NCI-H526 treated with DMSO at 0.1 percent for 48 hours (cell line): ENCODE results near the gene PTPRF.

ENCODE experiments used
- DNase-seq: peaks from one replicate; lab custom pipeline; 2025; lab: John Stamatoyannopoulos, UW

PTPRF gene

GRCh38 chr1:43552813-43553212 lies 22.1 kb downstream of the PTPRF start:
- no peak for DNase-seq

GRCh38 chr1:43554444-43554992 lies 23.8 kb downstream of the PTPRF start:
- peak; percentile 36 for DNase-seq

- no peak for DNase-seq
Observed at GRCh38 chr1:43556782-43557181, 26.1 kb downstream of the PTPRF start.

DNA sequence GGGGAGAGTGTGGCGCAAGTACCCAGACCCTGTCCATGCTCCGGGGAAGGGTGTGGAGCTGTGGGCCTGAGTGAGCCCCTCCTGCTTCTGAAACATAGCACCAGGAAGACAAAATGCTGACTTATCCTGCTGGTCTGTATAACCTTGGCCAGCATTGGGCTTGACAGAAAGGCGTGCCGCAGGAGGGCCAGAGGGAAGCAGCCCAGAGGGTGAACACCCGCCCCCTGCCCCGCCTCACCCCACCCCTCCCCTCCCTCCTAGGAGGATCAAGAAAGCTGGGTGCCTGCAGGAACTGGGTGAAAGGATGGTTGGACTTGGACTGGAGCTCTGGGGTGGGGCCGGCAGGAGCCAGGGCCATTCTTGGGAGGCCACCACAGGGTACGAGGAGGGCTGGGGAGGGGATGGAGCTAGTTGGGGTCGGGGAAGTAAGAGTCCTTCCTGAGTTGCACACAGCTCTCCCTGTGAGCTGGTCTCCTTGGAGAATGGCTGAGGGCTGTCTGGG lies 27.1 kb downstream of the PTPRF start:
- DNase-seq = no peak

GRCh38 chr1:43558346-43558841 lies 27.7 kb downstream of the PTPRF start:
- no peak for DNase-seq

- DNase-seq = no peak
Observed at GRCh38 chr1:43559714-43560113, 29.0 kb downstream of the PTPRF start.

DNA sequence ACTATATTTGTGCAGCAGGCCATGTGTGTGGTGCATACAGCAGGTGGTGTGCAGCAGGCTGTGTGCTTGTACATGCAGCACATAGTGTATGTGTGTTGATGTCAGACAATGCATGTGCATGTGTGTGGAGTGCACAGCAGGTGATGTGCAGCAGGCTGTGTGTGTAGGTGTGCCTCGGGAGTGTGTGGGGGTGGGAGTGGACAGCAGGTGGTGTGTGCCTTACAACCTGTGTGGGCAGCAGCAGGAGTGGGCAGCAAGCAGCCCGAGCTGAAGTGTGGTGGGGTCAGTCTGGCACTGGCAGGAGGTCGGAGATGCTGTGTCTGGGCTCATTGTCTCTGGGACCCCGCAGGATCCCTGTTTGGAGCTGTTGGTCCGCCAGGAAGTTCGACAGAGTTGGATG lies 29.6 kb downstream of the PTPRF start:
- DNase-seq = no peak

DNA sequence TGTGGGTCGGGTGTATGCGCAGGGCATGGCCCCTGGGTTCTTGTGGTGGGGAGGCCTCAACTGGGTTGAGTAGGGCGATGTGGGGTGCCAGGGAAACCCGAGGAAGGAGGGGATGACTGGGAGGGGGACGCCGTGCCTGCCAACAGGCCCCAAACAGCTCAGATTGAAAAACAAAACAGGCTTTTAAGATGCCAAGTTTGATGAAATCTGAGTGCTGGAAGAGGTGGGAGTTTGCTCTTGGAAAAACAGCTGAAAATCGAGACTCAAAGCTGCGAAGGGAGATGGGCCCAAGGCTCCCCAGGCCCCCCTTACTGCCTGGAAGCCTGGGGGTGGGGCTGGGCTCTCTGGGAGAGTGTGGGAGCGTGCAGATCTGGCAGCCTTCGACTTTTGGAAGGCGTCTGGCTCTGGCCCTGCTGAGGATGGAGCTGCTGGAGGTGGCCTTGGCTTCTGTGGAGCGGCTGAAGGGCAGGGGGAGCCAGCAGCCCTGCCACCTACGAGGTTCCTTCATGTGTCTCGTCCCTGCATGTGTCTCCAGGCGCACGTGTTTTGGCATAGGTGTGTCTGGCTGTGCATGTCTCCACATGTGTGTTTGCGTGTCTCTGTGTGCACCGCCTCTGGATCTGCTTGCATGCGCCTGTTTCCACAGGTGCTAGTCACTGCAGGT lies 33.3 kb downstream of the PTPRF start:
- no peak for DNase-seq

DNA sequence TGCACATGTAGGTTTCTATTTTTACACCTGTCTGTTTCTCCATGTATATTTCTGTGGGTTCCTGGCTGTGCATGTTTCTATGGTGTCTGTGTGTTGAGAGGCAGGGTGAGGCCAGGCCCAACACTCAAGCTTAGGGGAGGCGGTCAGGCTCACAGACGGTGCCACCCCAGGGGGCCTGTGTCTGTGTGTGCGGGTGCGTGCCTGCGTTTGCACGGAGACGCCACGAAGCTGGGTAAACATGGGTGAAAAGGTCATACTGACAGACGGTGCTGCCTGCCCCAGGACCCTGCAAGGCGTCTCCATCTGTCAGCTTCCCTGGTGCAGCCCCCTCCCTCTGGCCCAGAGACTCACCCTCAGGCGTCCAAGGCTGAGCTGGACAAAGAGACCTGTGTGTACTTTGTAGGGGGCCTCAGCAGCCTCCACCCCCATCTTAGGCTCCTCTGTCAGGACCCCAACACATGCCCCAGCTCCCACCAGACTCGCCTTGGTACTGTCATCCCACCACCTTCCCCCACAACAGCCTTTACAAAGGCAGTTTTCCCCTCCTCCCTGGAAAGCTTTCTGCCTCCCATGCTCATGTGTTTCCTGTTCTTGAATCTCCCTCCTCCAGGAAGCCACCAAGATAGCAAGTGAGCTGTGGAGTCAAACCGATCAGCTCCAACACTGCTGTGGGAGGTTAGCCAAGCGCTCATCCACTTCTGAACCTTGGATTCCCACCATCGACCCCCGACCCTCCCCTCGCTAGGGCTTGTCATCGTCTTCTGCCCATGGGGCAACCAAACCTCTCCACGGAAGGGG lies 34.1 kb downstream of the PTPRF start:
- no peak for DNase-seq

GRCh38 chr1:43565600-43566360 lies 35.1 kb downstream of the PTPRF start:
- peak; percentile 70 for DNase-seq

GRCh38 chr1:43566382-43567044 lies 35.8 kb downstream of the PTPRF start:
- no peak for DNase-seq

DNA sequence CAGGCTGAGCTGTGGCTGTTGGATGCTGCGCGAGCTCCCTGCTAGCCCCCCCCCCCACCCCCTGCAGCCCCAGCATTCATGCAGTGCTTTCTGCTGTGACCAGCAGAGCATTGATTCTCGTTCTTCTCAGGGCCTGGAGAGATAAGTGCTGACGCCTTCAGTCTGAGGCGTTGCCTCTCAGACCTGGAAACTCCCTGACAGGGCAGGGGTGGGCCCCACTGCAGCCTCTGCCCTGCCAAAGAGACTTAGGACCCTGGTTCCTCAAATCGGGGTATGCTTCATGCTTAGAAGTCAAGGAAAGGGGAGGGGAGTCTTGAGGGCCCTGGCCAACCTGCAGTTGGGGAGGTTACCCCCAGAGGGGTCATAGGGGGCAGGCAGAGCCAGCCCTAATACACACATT lies 38.5 kb downstream of the PTPRF start:
- no peak for DNase-seq

DNA sequence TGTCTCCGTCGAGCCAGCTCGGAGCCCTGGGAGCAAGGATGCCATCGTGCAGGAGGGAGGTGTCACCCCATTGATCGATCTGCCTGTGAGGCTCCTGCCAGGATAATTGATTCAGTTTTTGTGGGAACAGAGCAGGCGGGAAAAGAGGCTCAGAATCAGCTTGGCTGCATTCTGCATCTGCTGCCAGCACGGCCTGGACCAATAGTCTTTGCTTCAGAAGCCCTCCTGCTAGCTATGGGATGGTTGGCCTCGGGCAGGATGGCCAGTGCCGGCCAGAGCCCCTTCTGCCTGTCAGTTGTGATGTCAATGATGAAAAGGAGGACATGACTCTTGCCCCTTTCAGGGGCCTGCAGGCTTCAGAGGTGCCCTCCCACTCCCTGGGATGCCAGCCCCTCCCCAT lies 39.6 kb downstream of the PTPRF start:
- DNase-seq = no peak

GRCh38 chr1:43570715-43571114 lies 40.0 kb downstream of the PTPRF start:
- DNase-seq = no peak

- DNase-seq = no peak
Observed at GRCh38 chr1:43572084-43572483, 41.4 kb downstream of the PTPRF start.

- DNase-seq = no peak
Observed at GRCh38 chr1:43572538-43572937, 41.9 kb downstream of the PTPRF start.

DNA sequence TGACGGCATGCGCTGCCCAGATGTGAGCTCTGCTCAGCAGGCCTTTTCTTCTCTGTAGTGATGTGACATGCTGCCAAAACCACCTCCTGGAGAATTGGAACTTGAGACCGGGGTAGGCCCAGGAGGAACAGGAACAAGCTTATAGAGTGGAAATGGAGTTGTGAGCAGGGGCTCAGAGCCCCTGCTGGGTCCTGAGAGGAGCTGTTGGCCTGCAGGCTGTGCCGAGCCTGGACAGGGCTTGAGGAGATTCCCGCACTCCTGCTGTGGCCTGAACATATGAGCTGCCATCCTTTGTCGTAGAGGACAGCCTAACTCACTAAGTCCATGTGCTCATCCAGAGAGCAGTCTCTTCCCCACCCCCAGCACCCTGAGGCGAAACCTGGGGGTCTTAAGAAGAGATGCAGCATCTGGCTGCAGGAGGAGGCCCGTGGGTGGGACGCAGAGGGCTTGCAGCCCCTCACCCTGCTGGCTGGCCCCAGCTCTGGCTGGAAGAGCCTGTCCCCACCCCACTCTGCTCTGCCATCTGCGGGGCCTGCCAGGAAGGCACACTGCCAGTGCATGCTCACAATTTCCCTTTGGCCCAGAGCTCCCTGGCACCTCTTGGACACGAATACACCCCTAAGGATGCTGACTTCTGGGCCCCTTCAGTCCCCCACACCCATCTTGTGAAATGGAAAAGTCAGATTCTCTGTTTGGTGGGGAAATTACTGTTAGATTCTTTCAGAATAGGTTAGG lies 42.5 kb downstream of the PTPRF start:
- DNase-seq = no peak

DNA sequence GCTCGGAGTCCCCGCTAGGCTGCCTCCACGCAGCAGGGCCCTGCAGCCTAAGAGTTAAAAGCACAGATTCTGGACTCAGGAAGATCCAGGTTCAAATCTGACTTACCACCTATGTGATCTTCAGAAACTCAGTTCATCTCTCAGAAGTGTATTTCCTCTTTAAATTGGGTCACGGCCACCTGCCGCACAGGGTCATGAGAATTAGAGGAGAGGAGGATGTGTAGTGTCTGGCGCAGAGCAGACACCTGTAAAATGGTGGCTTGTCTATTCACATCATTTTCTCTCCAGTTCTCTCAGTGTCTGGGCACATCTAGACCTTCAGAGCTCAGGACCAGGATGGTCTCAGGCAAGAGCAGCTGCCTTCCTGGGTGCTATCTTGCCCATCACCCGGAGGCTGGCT lies 45.8 kb downstream of the PTPRF start:
- DNase-seq = no peak

DNA sequence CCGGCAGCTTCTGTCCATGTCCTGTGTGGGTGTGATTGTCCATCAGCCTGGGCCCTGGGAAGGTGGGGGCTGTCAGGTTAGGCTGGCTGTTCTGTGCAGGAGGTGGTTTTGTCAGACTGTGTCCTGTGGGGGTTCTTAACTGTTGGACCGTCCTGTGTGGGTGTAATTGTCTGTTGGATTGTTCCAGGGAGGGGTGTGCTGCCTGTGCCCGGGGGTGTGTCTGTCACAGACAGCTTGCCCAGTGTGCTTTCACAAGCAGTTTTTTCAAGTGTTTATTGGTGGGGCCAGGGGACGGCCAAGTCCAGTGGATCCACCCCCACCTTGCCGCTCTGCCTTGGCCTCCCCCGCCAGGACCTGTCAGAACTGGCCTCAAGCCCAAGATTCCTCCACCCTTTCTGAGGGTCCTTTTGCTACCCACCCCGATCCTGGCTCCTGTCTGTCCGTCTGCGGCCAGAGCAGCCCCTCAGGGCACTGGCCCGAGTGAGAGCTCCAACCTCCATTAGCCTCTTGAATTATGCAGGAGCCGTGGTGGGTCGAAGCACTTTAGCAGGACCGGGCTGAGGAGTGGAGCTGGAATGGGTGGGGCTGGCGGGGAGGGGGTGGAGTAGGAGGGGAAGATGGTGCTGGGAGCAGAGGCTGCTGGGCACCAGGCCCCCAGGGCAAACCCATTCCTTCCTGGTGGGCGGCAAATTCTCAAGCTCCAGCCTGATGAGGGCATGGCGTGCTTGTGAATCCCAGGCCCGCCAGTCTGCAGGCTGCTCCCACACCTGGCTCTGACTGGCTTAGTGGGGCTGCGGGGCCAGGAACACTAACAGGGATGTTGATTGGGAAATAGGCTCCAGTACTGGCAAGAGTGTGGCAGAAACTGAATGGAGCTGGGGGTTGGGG lies 47.2 kb downstream of the PTPRF start:
- DNase-seq = no peak

- no peak for DNase-seq
Observed at GRCh38 chr1:43580039-43580438, 49.4 kb downstream of the PTPRF start.
